OCI-LY1 (cell line): ENCODE results near the gene LHX1.
A peak's percentile ranks its signal among the peaks of the same experiment; 100 is the strongest.

Experiments
- H2AFZ ChIP-seq: fragments of 200-600 bp; sonication (generic), shearing (Covaris generic); 2 replicates; pipeline ENCODE4 v1.6.0; 2014; ENCODE audit warnings: antibody characterized with exemption, mild to moderate bottlenecking, low read length
- H3F3A ChIP-seq: fragments of 200-600 bp; sonication (generic), shearing (Covaris generic); 2 replicates; pipeline ENCODE4 v1.6.0; 2014; ENCODE audit warnings: mild to moderate bottlenecking, antibody characterized with exemption, low read length, moderate library complexity; ENCODE audit not compliant: insufficient read depth
- H3K27ac ChIP-seq: fragments of 200-600 bp; sonication (generic); 2 replicates; pipeline ENCODE4 v1.5.1; 2014; ENCODE audit warnings: low read length, mixed run types, mild to moderate bottlenecking, low read depth; ENCODE audit not compliant: poor library complexity, severe bottlenecking
- H3K27me3 ChIP-seq: fragments of 200-600 bp; sonication (generic); 2 replicates; pipeline ENCODE4 v1.6.0; 2014; ENCODE audit warnings: antibody characterized with exemption, mild to moderate bottlenecking, low read length, moderate library complexity; ENCODE audit not compliant: insufficient read depth
- H3K36me3 ChIP-seq: fragments of 200-600 bp; sonication (generic); 2 replicates; pipeline ENCODE4 v1.6.1; 2014; ENCODE audit warnings: mild to moderate bottlenecking, antibody characterized with exemption, low read length, moderate library complexity, mixed read lengths; ENCODE audit not compliant: insufficient read depth
- H3K4me1 ChIP-seq: fragments of 200-600 bp; sonication (generic); 2 replicates; pipeline ENCODE4 v1.5.1; 2014; ENCODE audit warnings: mild to moderate bottlenecking, low read length, moderate library complexity; ENCODE audit not compliant: insufficient read depth, severe bottlenecking
- H3K4me2 ChIP-seq: fragments of 200-600 bp; sonication (generic), shearing (Covaris generic); 2 replicates; pipeline ENCODE4 v1.6.1; 2014; ENCODE audit warnings: low read length
- H3K4me3 ChIP-seq: fragments of 200-600 bp; sonication (generic); 2 replicates; pipeline ENCODE4 v1.5.1; 2014; ENCODE audit warnings: low read length, low read depth, mild to moderate bottlenecking, mixed read lengths; ENCODE audit not compliant: poor library complexity, severe bottlenecking
- H3K79me2 ChIP-seq: fragments of 200-600 bp; shearing (Covaris generic); 2 replicates; pipeline ENCODE4 v1.6.1; 2016; ENCODE audit warnings: mixed run types, low read length, mixed read lengths; ENCODE audit not compliant: insufficient read depth
- H3K9ac ChIP-seq: fragments of 200-600 bp; sonication (generic), shearing (Covaris generic); 2 replicates; pipeline ENCODE4 v1.6.1; 2014; ENCODE audit warnings: mild to moderate bottlenecking, low read length, mixed read lengths
- H3K9me2 ChIP-seq: fragments of 200-600 bp; sonication (generic), shearing (Covaris generic); 2 replicates; pipeline ENCODE4 v1.6.1; 2014; ENCODE audit warnings: low read depth, mild to moderate bottlenecking, low read length, mixed read lengths
- H3K9me3 ChIP-seq: fragments of 200-600 bp; shearing (Covaris generic); 2 replicates; pipeline ENCODE4 v1.6.1; 2014; ENCODE audit warnings: low read length, mixed read lengths
- H4K20me1 ChIP-seq: fragments of 200-600 bp; sonication (generic), shearing (Covaris generic); 2 replicates; pipeline ENCODE4 v1.6.0; 2016; ENCODE audit warnings: mild to moderate bottlenecking, low read length; ENCODE audit not compliant: insufficient read depth
- CTCF ChIP-seq: fragments of 200-600 bp; sonication (generic), shearing (Covaris generic); IDR thresholded peaks from 2 replicates; pipeline ENCODE4 v1.5.1; 2017; ENCODE audit warnings: mild to moderate bottlenecking, antibody characterized with exemption, low read length, moderate library complexity, mixed read lengths
- EZH2 ChIP-seq: fragments of 200-600 bp; sonication (generic), shearing (Covaris generic); IDR thresholded peaks from 2 replicates; pipeline ENCODE4 v1.8.0; 2017; ENCODE audit warnings: borderline replicate concordance, mixed run types, mild to moderate bottlenecking, antibody characterized with exemption, low read length, moderate library complexity, mixed read lengths

The LHX1 gene

GRCh38 chr17:36949461-36949927 lies 12.2 kb downstream of the LHX1 start:
- H3K27ac ChIP-seq, result no peak overlapping the region
- H3K4me3 ChIP-seq, result peak overlapping the region; percentile 75
- H3K36me3 ChIP-seq, result peaks cover 43% of the 10 kb centered on the region
- no peak for TF ChIP-seq EZH2
- TF ChIP-seq CTCF, result no peak
- peak overlapping the region; percentile 84 for H3K9ac ChIP-seq
- no peaks in the 10 kb centered on the region for H3F3A ChIP-seq
- H3K79me2 ChIP-seq, result peaks cover 21% of the 10 kb centered on the region
- H4K20me1 ChIP-seq, result no peaks in the 10 kb centered on the region
- peak overlapping the region; percentile 89 for H3K4me2 ChIP-seq
- peaks cover 30% of the 10 kb centered on the region for H3K4me1 ChIP-seq
- no peak overlapping the region for H2AFZ ChIP-seq
- no peaks in the 10 kb centered on the region; the same call in 1 of the 2 replicates for H3K27me3 ChIP-seq
- no peaks in the 10 kb centered on the region for H3K9me2 ChIP-seq
- no peaks in the 10 kb centered on the region for H3K9me3 ChIP-seq

GRCh38 chr17:36950027-36950426 lies 12.8 kb downstream of the LHX1 start:
- peaks cover 47% of the 10 kb centered on the region for H3K36me3 ChIP-seq
- H3K27ac ChIP-seq, result no peak overlapping the region
- no peaks in the 10 kb centered on the region for H3K9me3 ChIP-seq
- H3K4me2 ChIP-seq, result peak overlapping the region; percentile 89
- no peaks in the 10 kb centered on the region for H3F3A ChIP-seq
- H3K27me3 ChIP-seq, result no peaks in the 10 kb centered on the region; the same call in 1 of the 2 replicates
- no peak overlapping the region for H2AFZ ChIP-seq
- peak overlapping the region; percentile 84 for H3K9ac ChIP-seq
- no peaks in the 10 kb centered on the region for H4K20me1 ChIP-seq
- no peaks in the 10 kb centered on the region for H3K9me2 ChIP-seq
- H3K79me2 ChIP-seq, result peaks cover 21% of the 10 kb centered on the region
- peak overlapping the region; percentile 75 for H3K4me3 ChIP-seq
- H3K4me1 ChIP-seq, result peaks cover 30% of the 10 kb centered on the region
- no peak for TF ChIP-seq CTCF

GRCh38 chr17:36951084-36951789 lies 14.0 kb downstream of the LHX1 start:
- Histone ChIP-seq H3F3A (no peaks in the 10 kb centered on the region), H3K27me3 (no peaks in the 10 kb centered on the region; the same call in 1 of the 2 replicates), H3K36me3 (peaks cover 59% of the 10 kb centered on the region), H3K4me2 (peak overlapping the region; percentile 89; the same call in 1 of the 2 replicates), H3K79me2 (peaks cover 21% of the 10 kb centered on the region), H3K4me1 (peaks cover 30% of the 10 kb centered on the region), H3K9me3 (no peaks in the 10 kb centered on the region), H2AFZ (no peak overlapping the region), H3K9me2 (no peaks in the 10 kb centered on the region), H3K27ac (no peak overlapping the region), H4K20me1 (no peaks in the 10 kb centered on the region), H3K9ac (no peak overlapping the region; the same call in 1 of the 2 replicates), H3K4me3 (peak overlapping the region; percentile 75)
- TF ChIP-seq CTCF, result no peak
- TF ChIP-seq EZH2, result no peak
